GM18907 (cell line): ENCODE measurements around the gene NR1I3.

Source experiments
- ATAC-seq: cut with Tn5 transposase; IDR thresholded peaks from one replicate; pipeline ENCODE4 v1.9.1; 2021; ENCODE audit warnings: mild to moderate bottlenecking, moderate library complexity; ENCODE audit not compliant: unreplicated experiment

The NR1I3 gene

DNA sequence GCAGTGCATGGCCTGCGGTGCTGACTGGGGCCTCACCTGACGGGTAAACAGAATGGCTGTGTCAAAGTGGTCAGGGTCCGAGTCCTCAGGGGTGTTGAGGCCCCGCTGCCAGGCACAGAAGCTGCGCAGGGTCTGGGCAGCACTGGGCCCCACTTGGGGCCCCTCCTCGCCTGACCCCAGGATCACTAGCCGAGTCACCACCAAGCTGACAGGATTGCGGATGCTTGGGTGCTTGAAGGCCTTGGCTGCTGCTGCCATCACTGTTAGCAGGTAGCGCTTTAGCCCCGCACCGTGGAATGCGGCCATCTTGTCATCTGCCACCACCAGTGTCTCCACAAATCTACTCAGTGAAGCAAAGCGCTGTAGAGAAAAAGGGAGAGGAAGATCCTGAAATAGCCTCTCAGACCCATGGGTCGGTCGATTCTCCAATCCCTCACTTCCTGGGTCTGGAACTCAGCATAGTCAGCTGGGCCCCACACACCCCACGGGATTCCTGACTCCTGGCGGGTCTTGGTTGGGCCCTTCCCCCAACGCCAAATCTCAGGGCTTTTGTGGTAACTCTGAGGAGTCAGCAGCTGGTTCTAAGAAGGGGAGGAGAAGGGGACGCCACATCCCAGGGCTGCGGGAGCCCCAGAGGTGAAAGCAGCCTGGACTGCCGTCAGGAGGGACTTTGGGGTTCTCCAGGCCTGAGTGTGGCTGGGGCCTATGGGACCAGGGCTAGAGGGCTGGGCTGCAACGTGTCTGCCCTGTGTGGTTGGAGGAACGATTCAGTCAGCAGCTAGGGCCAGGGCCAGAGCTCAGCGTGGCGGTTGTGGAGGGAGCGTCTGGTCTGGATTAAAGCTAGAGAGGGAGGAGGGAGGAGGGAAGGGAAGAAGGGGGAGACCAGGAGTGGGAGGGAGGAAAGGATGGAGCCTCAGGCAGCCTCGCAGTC lies 41.2 kb downstream of the NR1I3 start:
- ATAC-seq = no peak

DNA sequence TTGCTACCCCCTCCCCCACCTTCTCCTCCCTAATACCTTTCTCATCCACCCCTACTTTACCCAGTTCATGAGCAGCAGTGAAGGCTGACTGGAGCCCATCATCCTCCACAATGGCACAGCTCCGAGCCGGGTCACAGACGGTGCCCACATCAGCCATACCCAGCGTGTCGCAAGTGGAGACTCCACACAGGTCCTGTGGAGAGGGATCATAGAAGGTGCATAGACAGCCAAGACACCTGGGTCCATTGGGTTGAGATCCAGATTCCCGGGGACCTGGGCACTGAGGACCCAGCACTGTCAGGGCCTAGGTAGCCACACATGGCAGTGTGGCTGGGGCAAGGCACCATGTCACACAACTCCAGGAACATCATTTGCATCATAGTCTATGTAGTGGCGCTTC lies 41.9 kb downstream of the NR1I3 start:
- ATAC-seq = no peak

DNA sequence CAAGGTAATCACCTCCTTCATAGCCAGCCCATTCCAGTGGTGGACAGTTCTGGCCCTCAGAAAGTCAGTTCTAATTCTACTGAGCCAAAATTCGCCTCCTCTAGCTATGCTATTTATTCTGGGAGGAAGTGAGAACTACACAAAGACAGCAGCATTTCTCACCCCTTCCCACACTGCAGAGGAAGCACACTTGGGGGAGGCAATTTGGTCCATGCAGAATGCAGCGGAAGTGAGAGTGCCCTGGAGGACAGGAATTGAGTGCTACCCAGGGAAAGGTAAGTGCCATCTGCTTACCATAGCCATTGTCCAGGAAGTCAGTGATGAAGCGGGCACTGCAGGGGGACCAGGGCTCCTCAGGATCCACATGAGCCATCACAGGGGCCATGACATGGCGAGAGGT lies 42.8 kb downstream of the NR1I3 start:
- ATAC-seq = no peak

DNA sequence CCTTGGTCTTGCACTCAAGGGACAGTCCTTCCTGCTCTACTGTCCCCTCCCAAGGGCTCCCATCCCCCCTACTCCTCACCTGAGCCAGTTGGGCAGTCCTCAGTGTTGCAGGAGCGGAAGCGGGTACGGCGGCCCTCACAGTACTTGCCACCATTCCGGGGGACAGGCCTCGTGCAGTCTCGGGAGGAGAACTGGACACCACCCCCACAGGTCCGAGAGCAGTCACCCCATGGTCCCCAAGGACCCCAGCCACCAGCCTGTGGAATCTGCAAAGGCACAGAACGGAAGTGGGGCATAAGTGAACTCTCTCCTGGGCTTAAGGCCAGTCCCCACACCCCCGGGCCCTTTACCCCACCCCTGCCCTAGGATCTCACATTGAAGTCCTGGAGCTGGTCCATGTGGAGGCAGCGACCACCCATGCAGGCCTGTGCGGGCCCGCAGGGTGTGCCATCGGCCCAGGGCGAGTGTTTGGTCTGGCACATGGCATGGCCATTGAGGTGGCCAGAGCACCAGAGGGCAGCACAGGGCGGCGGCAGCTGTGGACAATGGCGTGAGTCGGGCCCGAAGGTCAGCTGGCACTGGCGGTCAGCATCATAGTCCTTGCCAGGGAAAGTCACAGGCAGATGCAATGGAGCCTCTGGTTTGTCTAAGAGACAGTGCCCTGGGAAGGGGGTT lies 44.3 kb downstream of the NR1I3 start:
- ATAC-seq = no peak

- peak; percentile 75 for ATAC-seq
Measured at GRCh38 chr1:161192476-161193465, 45.2 kb downstream of the NR1I3 start.

- no peak for ATAC-seq
Measured at GRCh38 chr1:161191971-161192370, 46.0 kb downstream of the NR1I3 start.

GRCh38 chr1:161190962-161191521 lies 47.0 kb downstream of the NR1I3 start:
- ATAC-seq = no peak

GRCh38 chr1:161189036-161189435 lies 49.0 kb downstream of the NR1I3 start:
- ATAC-seq = no peak

DNA sequence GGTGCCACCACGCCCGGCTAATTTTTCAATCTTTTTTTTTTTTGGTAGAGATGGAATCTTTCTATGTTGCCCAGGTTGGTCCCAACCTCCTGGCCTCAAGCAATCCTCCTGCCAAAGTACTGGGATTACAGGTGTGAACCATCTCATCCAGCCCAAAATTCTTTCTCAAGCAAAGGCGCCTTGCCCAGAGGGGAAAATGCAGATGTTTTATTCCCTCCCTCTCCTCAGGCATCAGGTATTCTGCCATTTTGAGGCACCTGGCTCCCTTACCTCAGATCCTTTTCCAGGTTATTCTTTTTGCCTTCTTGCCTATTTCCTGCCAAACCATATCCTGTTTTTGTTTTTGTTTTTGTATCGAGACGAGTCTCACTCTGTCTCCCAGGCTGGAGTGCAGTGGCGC lies 49.6 kb downstream of the NR1I3 start:
- no peak for ATAC-seq

- ATAC-seq = no peak
Measured at GRCh38 chr1:161187311-161187710, 50.7 kb downstream of the NR1I3 start.

GRCh38 chr1:161185732-161186311 lies 52.2 kb downstream of the NR1I3 start:
- peak; percentile 21 for ATAC-seq

DNA sequence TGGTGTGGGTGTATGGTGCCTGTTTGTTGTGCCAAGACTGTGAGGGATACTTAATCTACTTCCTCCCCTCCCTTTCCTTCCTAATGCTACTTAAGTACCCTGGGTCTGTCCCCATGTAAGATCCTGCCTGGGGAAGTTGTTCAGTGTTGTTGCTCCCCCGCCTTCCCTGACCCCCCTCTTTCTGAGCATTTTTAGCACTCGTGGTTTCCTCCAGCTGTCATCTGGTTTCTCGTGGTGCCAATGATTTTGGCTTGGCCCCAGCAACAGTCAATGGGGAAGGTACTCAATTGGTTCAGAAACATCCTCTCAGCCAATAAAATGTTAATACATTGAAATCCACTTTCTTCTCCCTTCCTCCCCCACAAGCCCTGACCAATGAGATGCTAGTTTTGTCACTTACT lies 52.7 kb downstream of the NR1I3 start:
- peak; percentile 67 for ATAC-seq

GRCh38 chr1:161182214-161182613 lies 55.8 kb downstream of the NR1I3 start:
- peak; percentile 45 for ATAC-seq

GRCh38 chr1:161180639-161181038 lies 57.4 kb downstream of the NR1I3 start:
- ATAC-seq = no peak

DNA sequence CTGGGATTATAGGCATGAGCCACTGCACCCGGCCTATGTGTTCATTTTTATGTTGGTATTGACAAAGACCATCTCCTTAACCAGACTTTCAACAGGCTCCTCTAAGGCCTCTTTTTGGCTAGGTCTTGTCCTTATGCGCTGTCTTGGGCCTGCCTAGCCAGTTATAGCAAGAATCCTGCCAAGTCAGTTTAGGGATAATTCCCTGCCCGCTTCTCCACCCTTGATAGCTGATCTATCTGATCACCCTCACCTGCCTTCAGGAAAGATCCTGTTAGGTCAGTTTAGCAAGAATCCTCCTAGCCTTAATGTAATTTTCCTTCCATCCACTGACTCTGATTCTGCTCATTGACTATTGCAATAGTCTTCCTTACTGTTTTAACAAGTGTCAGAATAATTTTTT lies 58.3 kb downstream of the NR1I3 start:
- no peak for ATAC-seq
